ENCODE results near the gene ZKSCAN1. TPM values are rescaled to one million over a fixed set of nuclear protein-coding genes. Genes with fewer than 3 reads are reported as not detected.
A peak's percentile ranks its signal among the peaks of the same experiment; 100 is the strongest.
"Not testable (repeated sequence)": the region's sequence is repeated elsewhere in the genome, so short reads cannot be mapped to it uniquely, and the experiment has no call there.

Gene ZKSCAN1
- total RNA-seq, 1 experiment from 2014 or later = 61.2 TPM

- no peaks in the 10 kb centered on the region for H4K20me1 ChIP-seq (ENCODE audit: insufficient read depth)
- no peak overlapping the region for H3K9ac ChIP-seq (ENCODE audit: low read length)
- ChIA-PET RAD21 (ENCODE audit: low non-redundant PET in 1 of 2, low total read pairs in 2 of 2, uncharacterized antibody in 2 of 2, unreplicated experiment in 2 of 2) (interaction anchor here (1.1 to 1.7 kb wide), 2 partner anchors 77 to 465 kb away, joined by 3 to 4 read pairs; no protein-coding TSS in a partner anchor), CTCF (interaction anchor here (0.6 to 3.1 kb wide), 8 partner anchors 11 to 465 kb away, joined by 3 to 14 read pairs (median 6); partner anchors contain the start of genes GJC3, TRIM4 and ZKSCAN1), POLR2A (interaction anchor here (0.6 to 1.1 kb wide), 3 partner anchors 51 to 112 kb away, joined by 3 to 4 read pairs (median 4); no protein-coding TSS in a partner anchor)
- peak overlapping the region; percentile 33 for H3K4me2 ChIP-seq (ENCODE audit: low read length)
- 0 out of 2 replicates have a peak, but pooled peaks cover 2% of the 10 kb centered on the region for H3K27me3 ChIP-seq (ENCODE audit: insufficient read depth, low read length)
- H3K4me1 ChIP-seq (ENCODE audit: control insufficient read depth in 1 of 2, insufficient read depth in 2 of 2, low read length in 2 of 2) = peaks cover 0 to 5% of the 10 kb centered on the region in 2 experiments; a peak in 2 of 4 replicates
- DNase-seq (ENCODE audit: low read depth, low spot score) (no peak), ATAC-seq (peak; percentile 13)
- no peaks in the 10 kb centered on the region for H3K9me3 ChIP-seq (ENCODE audit: control insufficient read depth in 1 of 2, insufficient read depth in 1 of 2, low read depth in 1 of 2, low read length in 2 of 2)
- intact Hi-C loops (cut with micrococcal nuclease) = loop anchor here (5.0 kb wide), 1 partner anchor 463 kb away; no protein-coding TSS in a partner anchor
- peak overlapping the region; percentile 88 for H2AFZ ChIP-seq (ENCODE audit: low read depth, low read length, poor library complexity, severe bottlenecking)
- BruUV-seq (replicated peaks) = no TSS peak
- no peaks in the 10 kb centered on the region for H3K36me3 ChIP-seq (ENCODE audit: control insufficient read depth in 1 of 2, insufficient read depth in 2 of 2, low read length in 2 of 2)
- H3K27ac ChIP-seq (ENCODE audit: low read depth, low read length) = no peak overlapping the region
- no peaks in the 10 kb centered on the region for H3K79me2 ChIP-seq (ENCODE audit: insufficient read depth, low read length)
- H3K4me3 ChIP-seq (replicated peaks in 1 of 2; ENCODE audit: low read depth in 1 of 2, low read length in 2 of 2) = no peak overlapping the region
- no peaks in the 10 kb centered on the region for H3K9me2 ChIP-seq (ENCODE audit: insufficient read depth)
- TF ChIP-seq ZNF274 (IDR thresholded peaks at IDR 0.05; ENCODE audit: low read depth, low read length) (no peak), SP1 (IDR thresholded peaks at IDR 0.05; ENCODE audit: low read depth) (no peak), ZBTB33 (IDR thresholded peaks at IDR 0.05; ENCODE audit: extremely low read depth, insufficient replicate concordance, low read length) (no peak), JUND (IDR thresholded peaks at IDR 0.05) (no peak), CBX3 (IDR thresholded peaks at IDR 0.05; ENCODE audit: low read depth) (no peak)
Measured at GRCh38 chr7:99990460-99990852, 24.9 kb upstream of the ZKSCAN1 start.

- H2AFZ ChIP-seq (ENCODE audit: low read depth, low read length, poor library complexity, severe bottlenecking); DNase-seq (ENCODE audit: low read depth, low spot score); H3K27ac ChIP-seq (ENCODE audit: low read depth, low read length); BruUV-seq (replicated peaks); H3K4me1 ChIP-seq (ENCODE audit: control insufficient read depth in 1 of 2, insufficient read depth in 2 of 2, low read length in 2 of 2); H3K4me3 ChIP-seq (replicated peaks in 1 of 2; ENCODE audit: low read depth in 1 of 2, low read length in 2 of 2); H4K20me1 ChIP-seq (ENCODE audit: insufficient read depth); H3K27me3 ChIP-seq (ENCODE audit: insufficient read depth, low read length); POLR2A ChIA-PET; H3K9ac ChIP-seq (ENCODE audit: low read length); H3K79me2 ChIP-seq (ENCODE audit: insufficient read depth, low read length); H3K9me2 ChIP-seq (ENCODE audit: insufficient read depth); H3K36me3 ChIP-seq (ENCODE audit: control insufficient read depth in 1 of 2, insufficient read depth in 2 of 2, low read length in 2 of 2); H3K9me3 ChIP-seq (ENCODE audit: control insufficient read depth in 1 of 2, insufficient read depth in 1 of 2, low read depth in 1 of 2, low read length in 2 of 2); H3K4me2 ChIP-seq (ENCODE audit: low read length); ATAC-seq: not testable (repeated sequence)
- ChIA-PET RAD21 (ENCODE audit: low non-redundant PET in 1 of 2, low total read pairs in 2 of 2, uncharacterized antibody in 2 of 2, unreplicated experiment in 2 of 2) (interaction anchor here in 1 of 2 experiments (1.7 kb wide), 1 partner anchor 466 kb away, joined by 4 read pairs; no protein-coding TSS in a partner anchor), CTCF (interaction anchor here (0.7 to 3.1 kb wide), 8 partner anchors 15 to 466 kb away, joined by 3 to 14 read pairs (median 4); partner anchors contain the start of genes AZGP1, GJC3, TRIM4 and ZKSCAN1)
- intact Hi-C loops (cut with micrococcal nuclease) = loop anchor here (1.0 to 5.0 kb wide), 2 partner anchors 78 to 464 kb away; no protein-coding TSS in a partner anchor
Measured at GRCh38 chr7:99991543-99991942, 23.9 kb upstream of the ZKSCAN1 start.
